GM21367 (cell line): ENCODE results near the gene OR52K1.
"Not testable (repeated sequence)": the region's sequence is repeated elsewhere in the genome, so short reads cannot be mapped to it uniquely, and the experiment has no call there.

Source experiments
- ATAC-seq: cut with Tn5 transposase; IDR thresholded peaks from one replicate; pipeline ENCODE4 v1.9.1; 2021; ENCODE audit not compliant: unreplicated experiment

The OR52K1 gene

DNA sequence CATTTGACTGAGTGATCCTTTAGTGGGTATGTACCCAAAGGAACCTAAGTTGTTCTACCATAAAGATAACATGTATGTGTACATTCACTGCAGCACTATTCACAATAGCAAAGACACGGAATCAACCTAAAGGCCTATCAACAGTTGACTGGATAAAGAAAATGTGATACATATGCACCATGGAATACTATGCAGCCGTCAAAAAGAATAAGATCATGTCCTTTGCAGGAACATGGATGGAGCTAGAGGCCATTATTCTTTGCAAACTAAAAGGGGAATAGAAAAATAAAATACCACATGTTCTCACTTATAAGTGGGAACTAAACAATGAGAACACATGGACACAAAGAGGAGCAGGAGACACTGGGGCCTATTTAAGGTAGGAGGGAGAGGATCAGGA lies 9.0 kb downstream of the OR52K1 start:
- ATAC-seq: not testable (repeated sequence)

DNA sequence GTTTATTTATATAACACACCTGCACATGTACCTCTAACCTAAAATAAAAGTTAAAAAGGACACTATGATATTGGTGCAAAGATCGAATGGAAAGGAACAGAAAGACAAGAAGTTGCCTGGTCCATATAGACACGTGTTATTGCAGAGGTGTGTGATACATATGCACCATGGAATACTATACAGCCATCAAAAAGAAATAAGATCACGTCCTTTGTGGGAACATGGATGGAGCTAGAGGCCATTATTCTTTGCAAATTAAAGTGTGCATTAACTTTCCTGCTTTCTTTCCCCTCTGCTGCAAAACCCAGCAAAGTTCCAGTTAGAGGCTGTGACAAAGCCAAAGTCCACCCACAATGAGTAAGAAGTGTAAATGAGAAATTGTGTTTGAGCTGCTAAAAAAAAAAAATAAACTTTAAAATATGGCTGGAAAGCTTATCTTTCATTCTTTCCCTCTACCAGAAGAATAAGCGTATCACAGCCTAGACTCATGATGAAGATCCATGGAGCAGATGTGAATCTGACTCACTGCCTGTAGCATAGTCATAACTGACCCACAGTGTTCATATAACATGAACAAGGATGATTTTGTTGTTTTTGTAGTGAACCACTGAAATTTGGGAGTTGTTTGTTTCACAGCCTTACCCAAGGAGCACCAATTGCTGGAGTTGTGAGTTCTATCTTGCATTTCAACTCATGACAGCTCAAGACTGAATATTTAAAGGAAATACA lies 9.6 kb downstream of the OR52K1 start:
- ATAC-seq: no peak

DNA sequence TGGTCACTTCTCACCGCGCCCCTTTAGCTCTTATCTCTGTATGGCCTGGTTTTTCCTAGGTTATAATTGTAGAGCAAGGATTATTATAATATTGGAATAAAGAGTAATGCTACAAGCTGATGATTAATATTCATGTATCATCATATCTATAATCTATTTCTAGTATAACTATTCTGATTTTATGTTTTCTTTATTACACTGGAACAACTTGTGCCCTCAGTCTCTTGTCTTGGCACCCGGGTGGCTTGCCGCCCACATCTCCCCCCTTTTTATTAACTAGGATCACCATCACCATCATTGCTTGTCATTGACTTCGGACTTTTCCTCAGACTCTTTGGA lies 11.0 kb downstream of the OR52K1 start:
- no peak for ATAC-seq

DNA sequence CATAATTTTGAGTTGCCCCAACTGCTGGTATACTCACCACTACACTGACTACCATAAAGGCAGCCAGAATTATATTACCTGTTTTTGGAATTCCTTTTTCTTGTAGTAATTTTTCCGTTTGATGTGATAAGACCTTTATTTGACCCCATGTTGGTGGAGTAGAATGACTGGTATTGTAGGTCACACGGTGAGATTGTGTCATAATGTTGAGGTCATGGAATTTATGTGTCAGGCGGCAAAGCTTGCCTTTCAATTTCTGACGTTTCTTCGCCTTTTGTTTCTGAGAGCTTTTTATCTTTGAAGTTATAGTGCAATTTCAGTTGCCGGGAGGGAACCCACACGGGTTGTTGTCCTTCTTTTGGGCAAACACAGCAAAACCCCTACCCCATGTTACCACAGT lies 13.0 kb downstream of the OR52K1 start:
- no peak for ATAC-seq

DNA sequence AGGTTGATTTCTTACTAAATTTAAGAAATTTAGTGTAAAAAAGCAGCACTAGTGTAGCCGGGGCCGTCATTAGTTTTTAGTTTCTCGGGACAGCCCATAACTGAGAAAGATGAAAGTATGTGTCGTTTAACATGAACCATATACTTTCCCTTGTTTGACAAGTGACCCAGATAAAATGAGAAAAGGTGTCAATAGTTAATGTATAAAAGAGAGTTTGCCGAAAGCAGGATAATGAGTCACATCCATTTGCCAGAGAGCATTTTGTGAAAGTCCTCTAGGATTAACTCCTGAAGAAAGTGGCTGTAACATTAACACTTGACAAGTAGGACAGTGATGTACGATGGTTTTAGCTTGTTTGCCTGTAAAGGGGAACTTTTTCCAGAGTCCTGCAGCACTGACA lies 13.5 kb downstream of the OR52K1 start:
- no peak for ATAC-seq

DNA sequence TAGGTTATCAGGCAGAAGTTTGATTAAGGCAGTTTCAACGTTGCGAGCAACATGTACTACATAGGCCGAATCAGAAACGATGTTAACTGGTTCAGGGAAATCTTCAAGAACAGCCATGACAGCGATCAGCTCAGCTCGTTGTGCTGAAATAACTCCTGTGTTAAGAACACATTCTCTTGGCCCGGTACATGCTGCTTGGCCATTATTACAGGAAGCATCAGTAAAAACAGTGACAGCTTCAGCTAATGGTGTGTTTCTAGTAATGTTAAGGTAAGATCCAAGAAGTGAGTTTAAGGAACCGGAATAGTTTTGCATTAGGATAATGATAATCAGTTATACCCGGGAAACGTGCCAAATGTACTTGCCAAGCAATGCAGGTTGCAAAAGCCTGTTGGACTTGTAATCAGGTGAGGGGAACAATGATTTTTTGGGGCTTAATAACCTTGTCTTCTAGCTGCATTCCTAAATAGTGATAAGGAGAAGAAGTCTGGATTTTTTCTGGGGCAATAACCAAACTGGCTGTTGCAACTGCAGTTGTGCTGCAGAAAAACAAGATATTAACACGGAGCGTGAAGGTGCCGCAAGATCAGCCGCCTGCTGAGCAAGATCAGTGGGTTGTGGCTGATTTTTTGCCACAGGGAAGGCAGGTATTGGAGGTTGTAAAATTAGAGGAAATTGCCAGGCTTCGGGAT lies 14.3 kb downstream of the OR52K1 start:
- no peak for ATAC-seq

DNA sequence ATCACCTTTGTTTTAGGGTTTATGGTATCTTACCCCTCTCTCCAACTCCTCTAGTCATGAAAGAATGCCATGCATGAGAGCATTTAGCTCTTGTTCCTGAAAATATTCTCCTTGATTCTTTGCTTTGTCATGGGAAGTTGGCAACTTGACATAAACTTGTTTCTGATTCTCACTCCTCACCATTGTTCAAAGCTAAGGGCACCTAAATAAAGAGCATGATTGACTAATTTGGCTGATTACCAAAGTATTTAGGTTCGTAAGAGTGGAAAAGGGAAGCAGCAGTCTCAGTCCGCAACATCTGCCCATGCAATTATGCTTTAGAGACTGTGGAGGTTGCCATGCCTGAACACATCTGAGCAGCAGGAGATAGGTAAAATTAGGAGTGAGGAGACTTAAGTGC lies 26.4 kb downstream of the OR52K1 start:
- ATAC-seq: no peak

DNA sequence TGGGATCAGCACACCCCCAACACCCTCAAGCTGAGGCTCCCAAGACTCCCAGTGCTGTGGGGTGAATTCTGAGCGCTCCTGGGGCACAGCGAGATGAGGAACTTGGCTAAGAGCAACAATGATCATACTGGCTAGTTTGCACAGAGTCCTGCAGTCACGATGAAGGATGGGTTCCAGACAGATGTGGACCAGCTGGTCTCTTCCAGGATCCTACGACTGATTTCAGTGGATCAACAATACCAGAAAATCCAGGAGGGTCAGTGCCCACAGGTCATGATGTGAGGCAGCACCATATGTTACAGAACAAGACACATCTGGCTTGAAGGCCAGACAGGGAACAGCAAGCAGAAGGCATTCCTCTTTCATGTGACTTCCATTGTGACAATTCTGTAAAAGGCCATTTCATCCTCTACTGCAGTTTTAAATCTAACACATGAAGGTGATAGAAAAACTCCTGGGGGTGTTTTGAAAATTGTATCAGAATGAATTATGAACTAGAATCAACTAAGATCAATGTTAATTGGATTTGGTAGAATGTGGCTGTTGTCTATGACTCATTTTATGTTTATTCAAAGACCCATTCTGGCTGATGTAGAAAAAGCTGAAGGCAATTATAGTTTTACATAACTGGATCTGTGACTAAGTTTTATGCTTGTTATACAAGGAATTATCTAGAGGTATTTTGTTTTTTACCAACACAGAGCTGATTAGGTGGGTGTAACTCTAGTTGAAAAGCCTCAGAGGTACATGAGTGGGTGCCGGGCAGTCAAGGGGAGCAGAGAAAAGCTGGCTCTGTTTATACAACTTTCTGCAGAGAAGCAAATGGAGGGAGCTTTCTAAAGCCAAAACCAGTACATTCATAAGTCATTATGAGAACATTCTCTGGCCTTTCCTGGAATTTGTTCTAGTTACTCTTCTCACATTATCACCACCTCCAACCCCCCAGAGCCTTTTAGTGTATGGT lies 29.1 kb downstream of the OR52K1 start:
- no peak for ATAC-seq

DNA sequence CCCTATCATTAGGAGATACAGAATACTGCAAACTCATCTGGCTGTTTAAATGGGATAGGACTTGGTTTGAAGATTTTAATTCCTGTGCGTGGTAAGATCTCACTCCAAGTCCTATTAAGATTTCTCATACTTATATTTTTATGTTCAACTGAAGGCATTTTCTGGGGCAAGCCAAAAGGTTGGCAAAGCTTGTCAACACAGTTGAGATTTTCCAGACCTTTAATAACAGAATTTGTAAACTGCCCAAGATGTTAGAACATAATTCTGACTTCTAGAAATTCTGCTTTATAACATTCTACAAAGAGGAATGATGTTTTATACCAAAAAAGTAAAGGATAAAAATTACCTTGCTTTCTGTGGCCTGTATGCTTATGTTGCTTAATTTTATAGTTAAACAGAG lies 31.8 kb downstream of the OR52K1 start:
- no peak for ATAC-seq

DNA sequence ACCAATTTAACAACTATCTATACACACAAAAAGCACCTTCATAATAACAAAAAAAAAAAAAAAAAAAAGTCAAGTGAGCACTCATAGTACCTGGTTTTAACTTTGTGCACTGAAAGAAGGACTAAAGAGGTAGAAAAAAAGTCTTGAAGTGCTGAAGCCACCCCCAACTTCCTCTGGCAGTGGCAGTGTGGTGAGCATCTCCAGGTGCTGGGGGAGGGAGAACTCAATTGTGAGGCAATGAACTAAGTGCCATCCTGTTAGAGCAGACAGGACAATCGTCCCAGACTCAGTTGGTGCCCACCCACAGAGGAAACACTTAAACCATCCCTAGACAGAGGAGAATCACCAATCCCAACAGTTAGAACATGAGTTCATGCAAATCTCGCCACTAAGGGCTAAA lies 39.9 kb downstream of the OR52K1 start:
- no peak for ATAC-seq

DNA sequence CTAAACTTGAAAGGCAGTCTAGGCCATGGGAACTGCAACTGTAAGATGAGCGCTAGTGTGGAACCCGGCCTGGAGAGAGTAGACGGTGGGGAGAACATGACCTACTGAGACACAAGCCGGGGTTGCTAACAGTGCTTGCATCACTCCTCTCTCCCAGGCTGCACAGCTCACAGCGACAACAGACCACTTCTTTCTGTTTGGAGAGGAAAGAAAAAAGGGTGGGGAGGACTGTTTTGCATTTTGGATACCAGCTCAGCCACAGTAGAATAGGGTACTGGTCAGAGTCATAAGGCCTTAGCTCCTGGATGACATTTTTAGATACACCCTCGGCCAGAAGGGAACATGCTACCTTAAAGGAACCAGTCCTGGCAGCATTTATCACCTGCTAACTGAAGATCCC lies 40.3 kb downstream of the OR52K1 start:
- ATAC-seq: no peak

DNA sequence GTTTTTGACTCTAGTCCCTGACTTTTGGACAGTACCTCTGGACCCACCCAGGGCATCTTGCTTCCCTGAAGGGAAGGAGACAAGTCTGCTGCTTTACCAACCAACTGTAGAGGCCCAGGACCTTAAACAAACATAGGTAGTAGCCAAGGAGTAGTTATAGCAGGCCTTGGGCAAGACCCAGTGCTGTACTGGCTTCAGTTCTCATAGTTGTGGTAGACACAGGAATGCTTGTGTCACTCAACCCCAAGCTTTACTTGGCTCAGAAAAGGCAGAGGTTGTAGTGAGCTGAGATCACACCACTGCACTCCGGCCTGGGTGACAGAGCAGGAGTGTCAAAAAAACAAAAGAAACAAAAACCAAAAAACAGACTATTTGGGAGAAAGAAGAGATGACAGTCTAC lies 41.2 kb downstream of the OR52K1 start:
- ATAC-seq: no peak

DNA sequence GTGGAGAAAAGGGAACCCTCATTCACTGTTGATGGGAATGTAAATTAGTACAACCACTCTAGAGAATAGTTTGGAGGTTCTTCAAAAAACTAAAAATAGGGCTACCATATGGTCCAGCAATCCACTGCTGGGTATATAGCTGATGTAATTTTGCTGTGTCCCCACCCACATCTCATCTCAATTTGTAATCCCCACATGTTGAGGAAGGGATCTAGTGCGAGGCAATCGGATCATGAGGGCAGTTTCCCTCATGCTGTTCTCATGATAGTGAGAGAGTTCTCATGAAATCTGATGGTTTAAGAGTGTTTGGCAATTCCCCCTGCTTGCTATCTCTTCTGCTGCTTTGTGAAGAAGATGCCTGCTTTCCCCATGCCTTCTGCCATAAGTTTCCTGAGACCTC lies 45.5 kb downstream of the OR52K1 start:
- ATAC-seq: no peak

DNA sequence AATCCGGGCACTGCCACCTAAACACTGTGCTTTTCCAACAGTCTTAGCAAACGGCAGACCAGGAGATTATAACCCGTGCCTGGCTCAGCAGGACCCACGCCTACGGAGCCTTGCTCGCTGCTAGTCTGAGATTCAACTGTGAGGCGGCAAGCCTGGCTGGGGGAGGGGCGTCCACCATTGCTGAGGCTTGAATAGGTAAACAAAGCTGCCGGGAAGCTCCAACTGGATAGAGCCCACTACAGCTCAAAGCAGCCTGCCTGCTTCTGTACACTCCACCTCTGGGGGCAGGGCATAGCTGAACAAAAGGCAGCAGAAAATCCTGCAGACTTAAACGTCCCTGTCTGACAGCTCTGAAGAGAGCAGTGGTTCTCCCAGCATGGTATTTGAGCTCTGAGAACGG lies 49.2 kb downstream of the OR52K1 start:
- not testable (repeated sequence) for ATAC-seq

DNA sequence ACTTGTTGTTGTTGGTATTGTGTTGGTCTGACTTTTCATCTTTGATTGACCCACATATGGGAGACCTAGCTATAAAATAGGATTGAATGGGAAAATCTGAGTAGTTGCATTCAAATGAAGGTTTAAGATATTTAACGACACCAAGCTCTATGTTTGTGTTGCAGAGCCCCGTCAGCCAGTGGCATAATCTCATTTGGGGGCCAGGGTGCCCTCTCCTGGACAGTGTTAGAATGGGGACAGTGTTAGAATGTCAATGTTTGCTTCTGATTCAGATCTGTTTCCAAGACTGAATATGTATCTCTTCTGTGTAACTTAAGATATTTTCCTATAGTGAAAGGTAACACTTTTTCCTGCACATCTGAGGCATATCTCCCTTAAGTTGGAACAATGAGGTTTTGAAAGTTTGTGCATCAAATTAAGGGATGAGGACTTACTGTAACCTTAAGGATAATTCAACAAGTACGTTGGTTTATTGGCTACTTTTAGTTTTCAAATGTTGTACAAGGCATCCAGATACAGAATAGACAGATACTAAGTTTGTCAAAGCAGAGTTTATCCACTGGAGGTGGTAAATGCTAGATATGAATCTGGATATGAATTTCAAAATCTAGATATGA lies 57.3 kb downstream of the OR52K1 start:
- ATAC-seq: peak; percentile 60

DNA sequence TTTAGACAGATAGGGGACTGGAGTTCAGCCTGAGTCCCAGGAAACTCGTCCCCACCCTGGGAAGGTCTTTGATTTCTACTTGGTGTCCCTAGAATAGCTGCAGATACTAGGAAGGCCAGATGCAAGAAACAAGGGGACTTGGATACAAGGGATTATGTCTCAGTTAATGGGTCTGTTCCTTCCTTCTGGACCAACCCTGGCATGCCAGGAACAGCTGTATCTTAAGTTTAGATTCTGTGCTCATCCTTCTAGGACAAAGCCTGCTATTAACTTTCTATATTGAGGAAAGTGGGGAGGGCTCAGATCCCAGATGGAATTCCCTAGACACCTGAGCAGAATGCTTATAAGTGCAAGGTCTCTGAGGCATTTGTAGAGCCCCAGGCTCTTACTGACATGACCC lies 58.6 kb downstream of the OR52K1 start:
- no peak for ATAC-seq
